Sigmoid colon (tissue), 3 donors: Measurements from ENCODE around the gene P2RX5.

ENCODE experiments used
- CTCF ChIP-seq, 4 experiments: fragments of 450-650 bp in 3 of 4; fragments of 200-600 bp in 1 of 4; IDR thresholded peaks; one replicate each; pipeline ENCODE4 v1.5.1; 2016 to 2019; ENCODE audit warnings: antibody characterized with exemption in 4 of 4, mild to moderate bottlenecking in 3 of 4, moderate library complexity in 2 of 4
- POLR2A ChIP-seq, 2 donors: fragments of 450-650 bp; IDR thresholded peaks; one replicate each; pipeline ENCODE4 v1.6.1; 2016; ENCODE audit warnings: antibody characterized with exemption in 2 of 2, mild to moderate bottlenecking in 2 of 2, moderate library complexity in 2 of 2

DNA sequence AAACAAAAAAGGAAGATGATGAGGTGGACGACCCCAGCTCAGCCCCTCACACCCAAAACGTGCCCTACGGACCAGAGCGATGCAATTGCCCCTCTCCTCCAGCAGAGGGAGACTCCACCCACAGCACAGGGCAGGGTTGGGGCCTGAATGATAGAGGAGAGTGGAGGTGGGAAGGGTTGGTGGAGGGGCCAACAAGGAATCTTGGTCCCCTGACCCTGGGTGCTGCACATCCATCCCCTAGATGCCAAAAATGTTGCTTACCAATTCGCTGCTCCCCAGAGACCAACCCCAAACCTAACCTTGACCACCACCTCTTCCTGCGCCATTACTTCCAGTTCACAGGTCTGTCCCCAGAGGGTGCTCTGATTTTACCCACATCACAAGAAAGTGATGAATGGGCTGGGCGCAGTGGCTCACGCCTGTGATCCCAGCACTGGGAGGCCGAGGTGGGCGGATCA lies 12.9 kb downstream of the P2RX5 start:
- TF ChIP-seq POLR2A (IDR thresholded peaks at IDR 0.05) (no peak), CTCF (IDR thresholded peaks at IDR 0.05) (peak in 3 of 4 experiments; percentile 50 to 77 (median 63))
